HL-60 (cell line): ENCODE results near the gene SLC39A6.

ENCODE experiments used
- DNase-seq, 2 experiments: peaks; one replicate each; pipeline ENCODE4 v3.0.0-alpha.2; 2010 to 2020; ENCODE audit warnings: low read depth in 1 of 2, low spot score in 1 of 2
- H3K27ac ChIP-seq: fragments of 250-450 bp; sonication (Bioruptor Pico); replicated peaks from 2 replicates; pipeline ENCODE4 v1.5.1; 2020; ENCODE audit warnings: mild to moderate bottlenecking, moderate library complexity
- H3K27me3 ChIP-seq: fragments of 250-450 bp; sonication (Bioruptor Pico); 2 replicates; pipeline ENCODE4 v1.5.1; 2021; ENCODE audit warnings: mild to moderate bottlenecking, moderate library complexity; ENCODE audit not compliant: insufficient read depth, poor library complexity, severe bottlenecking
- H3K4me3 ChIP-seq: replicated peaks from 2 replicates; pipeline ENCODE4 v1.5.1; 2011; ENCODE audit warnings: mild to moderate bottlenecking, control low read depth, low read length; ENCODE audit not compliant: insufficient read depth
- GABPA ChIP-seq: IDR thresholded peaks from 2 replicates; pipeline ENCODE4 v1.6.1; 2012; ENCODE audit warnings: low read depth
- SPI1 ChIP-seq: IDR thresholded peaks from 2 replicates; pipeline ENCODE4 v1.6.1; 2012; ENCODE audit warnings: low read depth, mild to moderate bottlenecking, borderline replicate concordance

SLC39A6 gene

DNA sequence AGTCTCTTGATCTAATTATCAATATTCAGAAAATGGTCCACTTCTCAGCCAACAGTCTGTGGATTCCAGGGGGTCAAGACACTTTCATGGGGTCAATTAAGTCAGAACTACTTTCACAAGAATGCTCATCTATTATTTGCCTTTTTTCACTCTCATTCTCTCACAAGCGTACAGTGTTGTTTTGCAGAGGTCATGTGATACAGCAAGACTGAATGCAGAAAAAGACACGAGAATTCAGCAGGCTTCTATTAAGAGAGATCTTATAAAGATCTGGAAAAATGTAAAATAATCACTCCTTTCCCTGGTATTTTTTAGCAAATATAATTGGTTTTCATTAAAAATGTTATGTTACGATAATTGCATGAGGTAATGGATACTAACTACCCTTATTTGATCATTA lies 70.5 kb downstream of the SLC39A6 start:
- TF ChIP-seq SPI1 (no peak), GABPA (no peak)
- Histone ChIP-seq H3K27me3 (no peaks in the 10 kb centered on the region), H3K4me3 (no peak overlapping the region), H3K27ac (no peak overlapping the region)
- no peak for DNase-seq
